ENCODE data around the gene PKNOX2. TPM values are rescaled to one million over a fixed set of nuclear protein-coding genes. Genes with fewer than 3 reads are reported as not detected.

Gene PKNOX2
- total and polyA plus RNA-seq, 2 of the 8 experiments (the other 6 are each of a cell fraction or from before 2014, with no cell fraction given): 2.0 TPM

DNA sequence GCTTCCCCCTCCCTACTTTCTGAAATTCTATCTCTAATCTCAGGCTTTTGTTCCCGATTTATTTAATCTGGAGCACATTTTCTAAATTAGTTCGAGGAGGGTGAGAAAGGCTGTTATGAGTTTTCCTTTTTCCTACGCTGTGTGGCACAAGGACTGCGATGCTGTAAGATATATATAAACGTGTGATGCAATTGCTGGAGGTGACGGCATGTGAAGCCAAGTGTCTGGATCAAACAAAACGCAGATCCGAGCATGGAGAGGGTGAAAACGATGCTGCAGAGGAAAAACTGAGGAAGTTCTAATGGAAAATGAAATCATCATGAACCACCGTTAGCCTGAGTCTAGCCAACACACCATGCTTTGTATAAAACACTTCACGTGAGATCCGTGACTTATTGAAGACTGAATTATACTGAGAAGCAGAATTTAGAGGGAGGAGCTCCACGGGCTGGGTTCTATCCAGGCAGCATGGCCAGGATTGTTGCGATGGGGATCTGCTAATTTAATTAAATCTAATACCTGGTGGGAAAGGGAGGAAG lies 4.4 kb downstream of the PKNOX2 start:
- Histone ChIP-seq H3K9ac (replicated peaks in 1 of 4; ENCODE audit: extremely low read depth in 1 of 4, low read depth in 3 of 4, low read length in 3 of 4) (no peak overlapping the region), H2BK12ac (ENCODE audit: low read depth, low read length) (no peak overlapping the region), H3K23ac (ENCODE audit: insufficient read length) (no peak overlapping the region), H3K18ac (ENCODE audit: extremely low read depth, low read length) (peak overlapping the region; percentile 62; the same call in 1 of the 2 replicates), H2BK5ac (ENCODE audit: low read depth, low read length) (no peak overlapping the region), H3K4ac (replicated peaks; ENCODE audit: insufficient read length, low read depth, low read length) (no peak overlapping the region), H4K20me1 (replicated peaks in 1 of 2; ENCODE audit: control insufficient read depth in 1 of 2, insufficient read depth in 2 of 2, low read length in 2 of 2) (no peaks in the 10 kb centered on the region), H3K4me2 (ENCODE audit: insufficient read depth in 1 of 2, low read depth in 2 of 2, low read length in 2 of 2) (peak overlapping the region in 1 of 2 experiments; percentile 37; a peak in 1 of 4 replicates), H2AFZ (ENCODE audit: low read length) (no peak overlapping the region), H2BK120ac (replicated peaks; ENCODE audit: low read depth, low read length) (no peak overlapping the region), H2BK20ac (ENCODE audit: low read length) (no peak overlapping the region), H3K27ac (ENCODE audit: low read depth, low read length) (no peak overlapping the region), H3K23me2 (ENCODE audit: low read depth, low read length) (peaks cover 23% of the 10 kb centered on the region), H2AK5ac (ENCODE audit: low read depth, low read length) (peak overlapping the region; percentile 67; the same call in 1 of the 2 replicates), H3K36me3 (ENCODE audit: control insufficient read depth in 2 of 4, insufficient read depth in 4 of 4, low read length in 3 of 4) (no peaks in the 10 kb centered on the region), H3K79me2 (ENCODE audit: control insufficient read depth in 1 of 2, insufficient read depth in 2 of 2, low read length in 2 of 2) (no peaks in the 10 kb centered on the region), H3K79me1 (ENCODE audit: low read depth, low read length) (no peaks in the 10 kb centered on the region), H4K5ac (ENCODE audit: insufficient read length, low read depth, low read length) (no peak overlapping the region), H3K4me1 (replicated peaks in 1 of 4; ENCODE audit: control insufficient read depth in 3 of 4, insufficient read depth in 4 of 4, low read length in 3 of 4) (peaks cover 20 to 52% (median 32%) of the 10 kb centered on the region in 4 experiments), H3K4me3 (ENCODE audit: extremely low read depth in 1 of 4, insufficient read depth in 2 of 4, low read depth in 3 of 4, low read length in 4 of 4) (no peak overlapping the region), H2BK15ac (ENCODE audit: low read length) (peak overlapping the region; percentile 67; the same call in 1 of the 2 replicates), H4K91ac (replicated peaks; ENCODE audit: insufficient read length, low read length) (no peak overlapping the region), H3K27me3 (replicated peaks in 1 of 4; ENCODE audit: control insufficient read depth in 3 of 4, extremely low read depth in 1 of 4, insufficient read depth in 3 of 4, low read length in 3 of 4) (peaks cover 14 to 47% (median 41%) of the 10 kb centered on the region in 4 experiments), H3K56ac (replicated peaks; ENCODE audit: insufficient read length, low read depth, low read length) (no peak overlapping the region), H3K9me3 (ENCODE audit: insufficient read depth in 2 of 2, low read depth in 1 of 2, low read length in 1 of 2) (no peaks in the 10 kb centered on the region), H4K8ac (ENCODE audit: extremely low read depth, insufficient read depth, low read length) (no peak overlapping the region), H3K14ac (ENCODE audit: insufficient read length) (no peak overlapping the region)
- whole genome bisulfite sequencing, 2 experiments (ENCODE audit: extremely low coverage in 1 of 2, insufficient coverage in 1 of 2, insufficient read length in 1 of 2, insufficient replicate concordance in 2 of 2, low coverage in 1 of 2, low lambda C conversion rate in 2 of 2, missing lambda C conversion rate in 1 of 2): 69% methylated on average over 14 of the region's 14 CpGs; no CpG with 5 or more reads in 1 of the 2 experiments
- DNase-seq (ENCODE audit: low read depth in 1 of 2, low spot score in 2 of 2) (no peak), FAIRE-seq (no peak)
- ChIA-PET CTCF (ENCODE audit: partially characterized antibody) (interaction anchor here (1.0 to 13.4 kb wide), 15 partner anchors 10 to 264 kb away, joined by 3 to 123 read pairs (median 6); no protein-coding TSS in a partner anchor), POLR2A (ENCODE audit: partially characterized antibody) (interaction anchor here (0.8 to 2.7 kb wide), 5 partner anchors 28 to 173 kb away, joined by 3 to 11 read pairs (median 3); no protein-coding TSS in a partner anchor)
- TF ChIP-seq NANOG (IDR thresholded peaks at IDR 0.05; ENCODE audit: insufficient read depth, low read depth, low read length, poor library complexity, severe bottlenecking) (no peak), RNF2 (IDR thresholded peaks at IDR 0.05; ENCODE audit: borderline replicate concordance, low read depth, low read length, missing control alignments, poor library complexity, severe bottlenecking) (peak; percentile 38), CEBPB (IDR thresholded peaks at IDR 0.05; ENCODE audit: low read depth, low read length) (0 out of 2 replicates have a peak, but pooled peaks have one; percentile 18), JUND (IDR thresholded peaks at IDR 0.05; ENCODE audit: low read length) (no peak)

Data from H1 (cell line).